DND-41 (cell line): ENCODE data around the gene COA8.

ENCODE experiments used
- ATAC-seq: fragments of 200-7000 bp; cut with Tn5 transposase; 3 replicates; pipeline ENCODE4 v1.9.1; 2021; ENCODE audit warnings: low read depth; ENCODE audit not compliant: insufficient read depth
- DNase-seq: peaks from one replicate; pipeline ENCODE4 v3.0.0-alpha.2; 2020
- H2AFZ ChIP-seq: 2 replicates; pipeline ENCODE4 v1.6.0; 2012; ENCODE audit warnings: low read depth, low read length
- H3K27ac ChIP-seq: 2 replicates; pipeline ENCODE4 v1.5.1; 2012; ENCODE audit warnings: low read length, inconsistent platforms
- H3K27me3 ChIP-seq: fragments of 200-600 bp; sonication (generic); 2 replicates; pipeline ENCODE4 v1.6.0; 2012; ENCODE audit warnings: low read length, mild to moderate bottlenecking, inconsistent platforms; ENCODE audit not compliant: insufficient read depth, poor library complexity
- H3K36me3 ChIP-seq: 2 replicates; pipeline ENCODE4 v1.5.1; 2012; ENCODE audit warnings: low read length, inconsistent platforms; ENCODE audit not compliant: insufficient read depth
- H3K4me1 ChIP-seq: 2 replicates; pipeline ENCODE4 v1.5.1; 2012; ENCODE audit warnings: mild to moderate bottlenecking, low read length; ENCODE audit not compliant: insufficient read depth
- H3K4me2 ChIP-seq: 2 replicates; pipeline ENCODE4 v1.6.0; 2012; ENCODE audit warnings: mild to moderate bottlenecking, moderate library complexity, low read length, inconsistent platforms; ENCODE audit not compliant: insufficient read depth
- H3K4me3 ChIP-seq, 2 experiments: fragments of 200-600 bp in 1 of 2; shearing (Covaris generic) in 1 of 2; 2 replicates each; pipeline ENCODE4 v1.5.1; 2012 to 2016; ENCODE audit warnings: inconsistent platforms in 2 of 2, low read length in 2 of 2, mild to moderate bottlenecking in 2 of 2, low read depth in 1 of 2, moderate library complexity in 1 of 2
- H3K79me2 ChIP-seq: 2 replicates; pipeline ENCODE4 v1.6.0; 2012; ENCODE audit warnings: low read length, inconsistent platforms; ENCODE audit not compliant: insufficient read depth
- H3K9ac ChIP-seq: 2 replicates; pipeline ENCODE4 v1.6.0; 2012; ENCODE audit warnings: low read depth, mild to moderate bottlenecking, inconsistent platforms, low read length, moderate library complexity
- H3K9me3 ChIP-seq: 2 replicates; pipeline ENCODE4 v1.5.1; 2012; ENCODE audit warnings: low read length, moderate library complexity, mild to moderate bottlenecking, inconsistent platforms; ENCODE audit not compliant: insufficient read depth, severe bottlenecking
- H4K20me1 ChIP-seq: 2 replicates; pipeline ENCODE4 v1.6.0; 2012; ENCODE audit warnings: low read length; ENCODE audit not compliant: insufficient read depth
- EZH2 ChIP-seq: IDR thresholded peaks from 3 replicates; pipeline ENCODE4 v1.6.1; 2012; ENCODE audit warnings: borderline replicate concordance, low read depth, mild to moderate bottlenecking, moderate library complexity, low read length, inconsistent platforms; ENCODE audit not compliant: severe bottlenecking
- TF ChIP-seq, protein P1 (sequence below): IDR thresholded peaks from 2 replicates; pipeline ENCODE4 v1.5.1; 2012; ENCODE audit warnings: borderline replicate concordance, low read length, moderate library complexity, mild to moderate bottlenecking; ENCODE audit not compliant: poor library complexity, severe bottlenecking; ENCODE audit errors: extremely low read depth

The COA8 gene

DNA sequence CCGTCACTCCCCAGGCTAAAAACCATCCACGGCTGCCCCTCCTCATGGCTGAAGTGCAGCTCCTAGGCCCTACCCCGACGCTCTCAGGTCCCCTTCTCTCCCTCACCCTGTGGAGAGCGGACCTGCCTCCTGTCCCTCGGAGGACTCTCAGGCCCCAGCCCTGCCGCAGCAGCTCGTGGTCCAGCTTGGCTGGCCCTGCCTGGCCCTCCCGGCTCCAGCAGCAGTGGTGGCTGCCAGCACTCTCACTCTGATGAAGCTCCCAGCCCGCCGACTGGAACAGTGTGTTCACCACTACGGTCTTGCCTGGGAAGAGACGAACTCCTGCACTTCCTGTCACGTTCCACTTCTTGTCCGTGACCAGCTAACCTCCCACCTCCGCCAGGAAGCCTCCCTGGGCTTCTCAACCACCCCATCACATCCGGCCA lies 11.4 kb upstream of the COA8 start:
- TF ChIP-seq, protein P1, sequence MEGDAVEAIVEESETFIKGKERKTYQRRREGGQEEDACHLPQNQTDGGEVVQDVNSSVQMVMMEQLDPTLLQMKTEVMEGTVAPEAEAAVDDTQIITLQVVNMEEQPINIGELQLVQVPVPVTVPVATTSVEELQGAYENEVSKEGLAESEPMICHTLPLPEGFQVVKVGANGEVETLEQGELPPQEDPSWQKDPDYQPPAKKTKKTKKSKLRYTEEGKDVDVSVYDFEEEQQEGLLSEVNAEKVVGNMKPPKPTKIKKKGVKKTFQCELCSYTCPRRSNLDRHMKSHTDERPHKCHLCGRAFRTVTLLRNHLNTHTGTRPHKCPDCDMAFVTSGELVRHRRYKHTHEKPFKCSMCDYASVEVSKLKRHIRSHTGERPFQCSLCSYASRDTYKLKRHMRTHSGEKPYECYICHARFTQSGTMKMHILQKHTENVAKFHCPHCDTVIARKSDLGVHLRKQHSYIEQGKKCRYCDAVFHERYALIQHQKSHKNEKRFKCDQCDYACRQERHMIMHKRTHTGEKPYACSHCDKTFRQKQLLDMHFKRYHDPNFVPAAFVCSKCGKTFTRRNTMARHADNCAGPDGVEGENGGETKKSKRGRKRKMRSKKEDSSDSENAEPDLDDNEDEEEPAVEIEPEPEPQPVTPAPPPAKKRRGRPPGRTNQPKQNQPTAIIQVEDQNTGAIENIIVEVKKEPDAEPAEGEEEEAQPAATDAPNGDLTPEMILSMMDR: no peak
- TF ChIP-seq EZH2: no peak
- no peak overlapping the region for H2AFZ ChIP-seq
- no peak overlapping the region for H3K4me2 ChIP-seq
- no peaks in the 10 kb centered on the region for H3K9me3 ChIP-seq
- H3K9ac ChIP-seq: no peak overlapping the region
- peaks cover 12% of the 10 kb centered on the region; the same call in 1 of the 2 replicates for H3K79me2 ChIP-seq
- H3K4me1 ChIP-seq: no peaks in the 10 kb centered on the region
- ATAC-seq (no peak), DNase-seq (no peak)
- H3K4me3 ChIP-seq: no peak overlapping the region
- no peaks in the 10 kb centered on the region; the same call in none of the 2 replicates for H3K36me3 ChIP-seq
- H3K27ac ChIP-seq: no peak overlapping the region
- H4K20me1 ChIP-seq: peaks cover 53% of the 10 kb centered on the region
- H3K27me3 ChIP-seq: no peaks in the 10 kb centered on the region

DNA sequence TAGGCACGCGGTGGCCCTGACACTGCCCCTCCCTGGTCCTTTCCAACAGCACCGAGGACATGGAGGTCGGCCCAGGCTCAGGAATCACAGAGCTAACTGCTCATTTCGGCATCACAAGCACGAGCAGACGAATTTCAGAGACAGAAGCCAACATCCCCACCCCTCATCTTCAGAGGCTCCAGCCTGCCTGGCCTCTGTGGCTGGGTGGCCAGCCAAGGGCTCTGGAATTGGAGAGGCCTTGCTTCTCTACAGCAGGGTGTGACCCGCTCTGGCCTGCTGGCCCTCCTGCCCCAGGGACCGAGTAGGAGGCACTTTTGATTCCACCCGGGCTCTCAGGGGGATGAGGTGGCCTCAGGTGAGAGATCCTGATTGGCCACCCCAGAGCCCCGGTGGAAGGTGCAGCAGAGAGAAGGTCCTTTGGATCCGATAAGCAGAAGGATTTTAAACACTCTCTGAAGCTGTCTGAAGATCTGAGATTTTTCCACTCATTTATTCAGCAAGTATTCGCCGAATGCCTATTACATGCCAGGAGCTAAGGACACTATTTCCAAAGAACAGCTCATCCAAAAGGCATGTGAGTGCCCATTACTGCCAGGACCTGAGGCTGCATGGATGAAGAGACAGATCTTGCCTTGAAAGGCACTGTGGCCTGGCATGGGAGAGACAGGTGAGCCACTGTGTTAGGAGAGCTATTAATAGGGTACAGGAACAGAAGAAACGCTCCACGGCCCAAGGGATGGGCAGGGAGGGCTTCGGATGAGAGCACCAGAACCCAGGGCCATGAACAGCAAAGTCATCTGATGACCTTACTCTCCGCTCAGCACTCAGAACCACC lies 10.5 kb upstream of the COA8 start:
- Histone ChIP-seq H3K27ac (no peak overlapping the region), H2AFZ (no peak overlapping the region), H4K20me1 (peaks cover 51% of the 10 kb centered on the region), H3K4me3 (no peak overlapping the region), H3K9ac (no peak overlapping the region), H3K27me3 (no peaks in the 10 kb centered on the region), H3K4me1 (no peaks in the 10 kb centered on the region), H3K4me2 (no peak overlapping the region), H3K9me3 (no peaks in the 10 kb centered on the region), H3K36me3 (peaks cover 3% of the 10 kb centered on the region), H3K79me2 (peaks cover 18% of the 10 kb centered on the region; the same call in 1 of the 2 replicates)
- ATAC-seq (no peak), DNase-seq (no peak)
- TF ChIP-seq, protein P1: no peak
- no peak for TF ChIP-seq EZH2

DNA sequence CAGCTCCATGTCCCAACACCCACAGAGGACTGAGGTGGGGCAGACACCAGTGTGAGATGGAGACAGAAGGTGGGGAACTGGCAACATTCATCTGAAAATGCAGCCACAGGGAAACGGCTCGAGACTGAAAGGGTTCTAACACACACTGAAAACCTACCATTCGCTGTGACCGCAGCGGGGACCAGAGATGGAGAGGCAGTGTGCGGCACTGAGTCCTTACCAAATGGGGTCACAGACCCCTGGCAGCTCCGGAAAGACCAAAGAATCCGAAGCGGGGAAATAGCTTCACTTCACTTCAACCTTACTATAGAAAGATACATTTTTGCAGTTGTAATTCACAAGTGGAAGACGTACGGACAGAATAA lies 9.9 kb upstream of the COA8 start:
- no peak for ATAC-seq
- H3K4me3 ChIP-seq: no peak overlapping the region

More for the DNA sequence above, 9.9 kb upstream of the COA8 start:
- H3K27me3 ChIP-seq: no peaks in the 10 kb centered on the region
- H3K27ac ChIP-seq: no peak overlapping the region
- H3K4me2 ChIP-seq: no peak overlapping the region
- TF ChIP-seq, protein P1: no peak
- no peak for TF ChIP-seq EZH2
- peaks cover 24% of the 10 kb centered on the region for H3K79me2 ChIP-seq
- no peak for DNase-seq
- H3K36me3 ChIP-seq: peaks cover 6% of the 10 kb centered on the region
- H3K9me3 ChIP-seq: no peaks in the 10 kb centered on the region
- no peak overlapping the region for H2AFZ ChIP-seq
- no peak overlapping the region for H3K9ac ChIP-seq
- H4K20me1 ChIP-seq: peaks cover 48% of the 10 kb centered on the region
- H3K4me1 ChIP-seq: no peaks in the 10 kb centered on the region
